ENCODE results near the gene TRIM72.
"Not testable (repeated sequence)": the region's sequence is repeated elsewhere in the genome, so short reads cannot be mapped to it uniquely, and the experiment has no call there.

The TRIM72 gene

GRCh38 chr16:31213877-31214707 is at the start of gene TRIM72:
TSS of gene TRIM72 (plus strand) at chr16:31214119. CDS start at chr16:31214739, 620 bp downstream.
- DNase-seq (ENCODE audit: low read depth in 2 of 2) = no peak

- no peak for DNase-seq (ENCODE audit: low read depth in 2 of 2)
These were observed 46.6 kb upstream of the TRIM72 start for GRCh38 chr16:31167315-31167714.

DNA sequence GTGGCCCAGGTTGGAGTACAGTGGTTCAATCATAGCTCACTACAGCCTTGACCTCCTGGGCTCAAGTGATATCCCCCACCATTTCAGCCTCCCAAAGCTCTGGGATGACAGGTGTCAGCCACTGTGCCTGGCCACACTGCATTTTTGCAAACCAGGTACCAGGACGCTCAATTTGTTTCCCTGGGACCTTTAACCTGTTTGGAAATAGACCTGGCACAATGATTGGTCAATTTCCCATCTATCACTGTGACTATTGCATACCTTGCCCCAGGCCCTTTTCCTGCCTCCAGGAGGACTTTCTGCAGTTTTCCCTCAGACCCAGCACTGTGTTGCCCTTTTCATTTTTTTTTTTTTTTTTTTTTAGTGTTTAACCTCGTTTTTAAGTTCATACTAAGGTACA is 45.1 kb upstream of the TRIM72 start:
- no peak for DNase-seq (ENCODE audit: low read depth in 2 of 2)

DNA sequence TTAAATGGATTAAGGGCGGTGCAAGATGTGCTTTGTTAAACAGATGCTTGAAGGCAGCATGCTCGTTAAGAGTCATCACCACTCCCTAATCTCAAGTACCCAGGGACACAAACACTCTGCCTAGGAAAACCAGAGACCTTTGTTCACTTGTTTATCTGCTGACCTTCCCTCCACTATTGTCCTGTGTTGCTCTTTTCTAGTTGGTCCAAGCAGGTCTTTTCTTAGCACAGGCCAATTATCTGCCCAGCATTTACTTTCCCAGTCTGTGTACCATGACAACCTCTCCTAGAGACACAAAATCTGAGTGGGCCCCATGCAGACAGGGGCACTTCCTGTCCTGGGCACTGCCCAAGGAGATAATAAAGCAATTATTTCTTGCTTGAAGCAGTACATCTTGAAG is 43.9 kb upstream of the TRIM72 start:
- DNase-seq (ENCODE audit: low read depth in 2 of 2) = not testable (repeated sequence)

DNA sequence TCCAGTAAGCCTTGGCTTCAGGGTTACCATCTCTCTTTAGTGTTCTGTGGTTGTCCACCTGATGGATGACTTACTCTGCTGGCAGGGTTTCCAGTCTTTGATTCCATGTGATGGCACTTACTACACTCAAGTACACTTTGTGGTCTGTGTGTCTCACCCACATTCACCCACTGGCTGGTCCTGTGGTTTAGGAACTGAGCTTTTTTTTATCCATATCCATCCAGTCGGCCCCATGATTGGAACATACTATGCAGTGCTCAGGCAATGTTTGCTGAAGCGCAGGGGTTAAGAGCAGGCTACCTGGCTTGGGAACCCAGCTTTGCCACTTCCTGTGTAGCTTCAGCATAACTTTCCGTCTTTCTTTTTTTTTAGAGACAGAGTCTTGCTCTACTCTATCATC is 36.8 kb upstream of the TRIM72 start:
- DNase-seq (ENCODE audit: low read depth in 2 of 2) = no peak

DNA sequence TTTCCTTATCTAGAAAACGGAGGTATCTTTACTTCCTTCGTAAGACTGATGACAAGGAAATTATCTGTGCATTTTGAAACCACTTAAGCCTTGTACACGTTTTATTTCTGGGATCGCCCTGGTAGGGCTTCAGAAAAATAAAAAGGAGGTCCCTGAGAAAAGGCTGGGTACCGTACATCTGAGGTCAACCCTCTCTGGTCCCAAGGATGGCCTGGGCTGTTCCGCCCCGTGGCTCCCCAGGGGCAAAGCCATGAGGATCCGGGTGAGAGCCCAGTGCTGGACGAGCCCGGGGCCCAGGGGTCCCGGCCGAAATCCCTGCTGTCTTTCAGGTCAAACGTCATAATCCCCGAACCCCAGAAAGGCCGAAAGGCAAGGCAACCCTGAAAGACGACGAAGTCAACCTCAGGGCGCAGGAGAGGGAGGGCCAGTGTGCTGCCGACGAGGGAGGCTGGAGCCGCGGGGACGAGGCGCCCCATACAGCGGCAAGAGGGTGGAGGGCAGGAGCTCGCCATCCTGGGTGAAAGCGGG is 34.6 kb upstream of the TRIM72 start:
- DNase-seq (ENCODE audit: low read depth in 2 of 2) = no peak

- peak; percentile 78 for DNase-seq (ENCODE audit: low read depth in 2 of 2)
These were observed 34.0 kb upstream of the TRIM72 start, which contains the start of gene FUS for GRCh38 chr16:31179747-31180459. TSS of gene FUS (plus strand) at chr16:31180139. CDS start at chr16:31180215, 76 bp downstream.

DNA sequence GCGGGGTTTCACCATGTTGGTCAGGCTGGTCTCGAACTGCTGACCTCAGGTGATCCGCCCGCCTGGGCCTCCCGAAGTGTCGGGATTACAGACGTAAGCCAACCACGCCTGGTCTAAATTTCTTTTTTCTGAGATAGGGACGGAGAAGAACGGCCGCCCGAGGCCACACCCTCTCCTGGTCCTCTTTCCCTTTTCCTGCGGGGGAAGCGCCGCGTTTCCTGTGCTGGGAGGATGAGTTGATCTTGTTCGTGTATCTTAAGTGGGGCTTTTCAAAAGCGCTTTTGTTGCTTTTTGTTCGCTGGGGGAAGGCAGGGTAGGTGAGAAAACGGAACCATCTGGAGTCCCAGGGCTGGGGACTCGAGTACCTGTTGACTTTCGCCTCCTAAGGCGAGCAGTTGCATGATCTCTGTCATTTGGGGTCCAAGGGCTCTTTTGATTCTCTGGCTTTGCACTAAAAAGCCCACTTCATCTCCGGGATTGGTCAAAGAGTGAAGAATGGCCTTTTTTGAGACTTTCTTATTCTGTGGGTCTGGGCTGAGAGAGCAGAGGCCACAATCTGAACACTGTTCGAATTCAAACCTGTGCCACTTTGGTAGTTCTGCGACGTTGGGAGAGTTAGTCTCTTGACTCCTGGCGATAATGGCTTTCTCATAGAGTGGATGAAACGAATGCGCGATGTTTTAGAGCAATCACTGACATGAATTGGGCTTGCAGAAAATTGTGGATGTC is 32.7 kb upstream of the TRIM72 start:
- DNase-seq (ENCODE audit: low read depth in 2 of 2) = no peak

DNA sequence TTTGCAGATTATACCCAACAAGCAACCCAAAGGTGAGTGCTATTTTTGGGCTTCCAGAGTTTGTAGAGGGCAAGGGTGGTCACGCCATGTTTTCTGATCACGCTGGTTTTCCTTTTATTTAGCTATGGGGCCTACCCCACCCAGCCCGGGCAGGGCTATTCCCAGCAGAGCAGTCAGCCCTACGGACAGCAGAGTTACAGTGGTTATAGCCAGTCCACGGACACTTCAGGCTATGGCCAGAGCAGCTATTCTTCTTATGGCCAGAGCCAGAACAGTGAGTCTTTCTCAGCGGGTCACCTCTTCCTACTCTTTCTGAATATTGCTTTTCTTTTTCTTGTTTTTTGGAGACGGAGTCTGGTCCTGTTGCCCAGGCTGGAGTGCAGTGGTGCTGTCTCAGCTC is 31.5 kb upstream of the TRIM72 start:
- no peak for DNase-seq (ENCODE audit: low read depth in 2 of 2)

DNA sequence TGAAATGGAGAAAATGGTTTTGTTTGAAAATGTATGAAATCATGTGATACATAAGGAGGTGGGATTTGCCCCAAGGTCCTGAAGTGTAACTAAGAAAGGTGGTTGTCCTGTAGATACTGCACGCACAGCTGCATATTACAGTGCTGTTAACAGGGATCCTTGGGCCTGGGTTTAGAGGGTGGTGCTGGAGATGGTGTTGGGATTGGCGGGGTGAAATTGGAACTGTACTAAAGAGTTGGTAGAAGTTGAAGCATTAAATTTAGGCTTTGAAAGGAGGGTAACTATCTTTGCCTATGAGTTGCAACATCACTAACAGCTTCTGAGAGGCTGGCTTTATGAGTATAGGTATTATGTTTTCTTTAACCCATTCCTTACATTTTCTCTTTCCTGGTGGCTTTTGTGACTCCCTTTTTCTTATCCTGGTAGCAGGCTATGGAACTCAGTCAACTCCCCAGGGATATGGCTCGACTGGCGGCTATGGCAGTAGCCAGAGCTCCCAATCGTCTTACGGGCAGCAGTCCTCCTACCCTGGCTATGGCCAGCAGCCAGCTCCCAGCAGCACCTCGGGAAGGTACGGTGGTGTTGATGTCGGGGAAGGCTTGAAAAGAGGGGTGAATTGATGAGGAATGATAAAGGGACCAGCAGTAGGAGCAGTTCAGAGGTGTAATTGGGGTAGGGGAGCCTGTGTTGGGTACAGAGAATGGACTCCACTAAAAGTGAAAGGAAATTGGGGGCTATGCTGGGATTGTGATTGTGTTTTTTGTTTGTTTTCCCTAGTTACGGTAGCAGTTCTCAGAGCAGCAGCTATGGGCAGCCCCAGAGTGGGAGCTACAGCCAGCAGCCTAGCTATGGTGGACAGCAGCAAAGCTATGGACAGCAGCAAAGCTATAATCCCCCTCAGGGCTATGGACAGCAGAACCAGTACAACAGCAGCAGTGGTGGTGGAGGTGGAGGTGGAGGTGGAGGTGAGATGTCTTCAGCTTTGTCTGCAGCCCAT is 30.2 kb upstream of the TRIM72 start:
- DNase-seq (ENCODE audit: low read depth in 2 of 2) = no peak

- no peak for DNase-seq (ENCODE audit: low read depth in 2 of 2)
These were observed 29.0 kb upstream of the TRIM72 start for GRCh38 chr16:31184888-31185287.

DNA sequence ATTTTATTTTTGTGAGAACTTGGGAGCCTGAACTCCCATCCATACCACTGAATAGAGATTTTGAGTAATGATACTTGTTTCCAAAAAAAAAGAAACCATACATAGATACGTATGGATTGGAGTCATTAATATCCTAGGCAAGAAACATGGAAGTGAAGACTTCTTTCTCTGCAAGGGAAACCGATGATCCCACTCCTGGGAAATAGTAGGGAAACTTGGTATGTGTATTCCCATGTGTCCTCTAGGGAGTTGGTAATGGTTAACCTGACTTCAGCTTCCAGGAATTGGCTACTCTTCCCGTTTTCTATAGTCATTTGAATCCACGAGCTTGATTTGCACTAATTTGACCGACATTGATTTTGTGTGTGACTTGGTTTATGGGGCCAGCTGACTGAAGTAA is 28.6 kb upstream of the TRIM72 start:
- DNase-seq (ENCODE audit: low read depth in 2 of 2) = no peak

DNA sequence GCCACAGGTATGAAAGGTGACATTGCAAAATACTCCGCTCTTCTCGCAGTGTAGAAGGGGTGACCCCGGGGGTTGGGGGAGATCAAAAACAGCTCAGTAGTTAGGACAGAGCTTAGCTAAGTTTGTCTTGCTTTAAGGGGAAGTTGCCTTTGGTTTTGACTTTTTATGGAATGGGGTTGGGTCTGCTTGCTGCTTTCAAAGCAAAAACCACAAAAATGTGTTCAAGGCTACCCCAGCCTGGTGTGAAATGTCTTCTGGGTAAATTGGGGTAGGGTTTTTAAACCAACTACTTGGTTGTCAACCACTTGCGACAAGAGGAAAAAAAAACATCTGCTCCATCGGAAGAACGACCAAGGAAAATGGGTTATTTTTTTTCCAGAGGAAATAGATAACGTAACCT is 27.7 kb upstream of the TRIM72 start:
- no peak for DNase-seq (ENCODE audit: low read depth in 2 of 2)

DNA sequence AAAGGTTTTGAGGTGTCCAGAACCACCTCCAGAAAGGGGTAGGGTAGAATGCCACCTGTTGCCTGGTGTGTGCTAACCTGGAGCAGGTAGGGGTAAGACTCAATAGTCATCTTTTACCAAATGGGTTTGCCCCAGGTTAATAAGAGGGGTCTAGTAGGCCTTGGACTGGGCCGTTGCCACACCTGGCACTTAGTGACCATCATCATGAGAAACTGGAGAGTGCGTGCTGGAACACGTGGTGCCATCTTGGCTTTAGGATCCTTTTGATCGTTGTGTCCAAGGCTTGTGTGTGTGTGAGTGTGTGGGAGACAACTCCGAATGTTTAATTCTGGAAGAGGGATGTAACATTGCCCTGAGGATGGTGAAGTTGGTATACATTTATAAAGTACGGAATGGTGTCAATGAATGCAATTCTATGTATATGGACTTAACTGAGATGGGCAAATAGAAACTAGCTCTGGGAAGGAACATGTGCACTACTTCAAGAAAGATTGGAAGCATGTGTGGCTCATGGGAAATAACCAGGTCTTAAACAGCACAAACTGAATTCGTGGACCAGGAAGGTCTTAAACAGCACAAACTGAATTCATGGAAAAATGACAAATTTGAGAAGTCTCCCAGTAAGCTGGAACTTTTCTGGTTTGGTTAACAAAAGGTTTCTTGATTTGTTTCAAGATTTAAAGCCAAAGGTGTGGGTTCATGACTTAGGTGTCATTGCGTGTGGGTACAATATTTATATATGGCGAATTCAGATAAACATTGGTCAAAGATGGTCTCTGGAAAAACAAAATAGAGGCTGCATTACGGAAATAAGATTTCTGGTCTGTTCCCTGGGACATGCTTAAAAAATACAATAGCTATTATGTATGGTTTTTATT is 26.8 kb upstream of the TRIM72 start:
- DNase-seq (ENCODE audit: low read depth in 2 of 2) = no peak

GRCh38 chr16:31187808-31188189 is 26.1 kb upstream of the TRIM72 start:
- DNase-seq (ENCODE audit: low read depth in 2 of 2) = no peak

- DNase-seq (ENCODE audit: low read depth in 2 of 2) = no peak
These were observed 25.2 kb upstream of the TRIM72 start for GRCh38 chr16:31188450-31189411.

DNA sequence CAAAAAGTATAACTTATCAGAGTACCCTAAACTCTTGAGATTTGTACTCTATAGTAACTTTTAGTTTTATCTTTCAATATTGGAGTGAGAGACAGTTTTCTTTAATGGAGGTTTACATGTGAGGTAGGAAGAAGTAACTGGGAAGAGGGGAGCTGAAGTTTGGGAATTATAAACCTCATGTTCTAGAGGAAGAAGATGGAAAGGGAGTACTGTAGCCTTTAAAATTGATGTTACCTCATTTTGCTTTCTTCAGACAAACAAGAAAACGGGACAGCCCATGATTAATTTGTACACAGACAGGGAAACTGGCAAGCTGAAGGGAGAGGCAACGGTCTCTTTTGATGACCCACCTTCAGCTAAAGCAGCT is 24.5 kb upstream of the TRIM72 start:
- no peak for DNase-seq (ENCODE audit: low read depth in 2 of 2)

DNA sequence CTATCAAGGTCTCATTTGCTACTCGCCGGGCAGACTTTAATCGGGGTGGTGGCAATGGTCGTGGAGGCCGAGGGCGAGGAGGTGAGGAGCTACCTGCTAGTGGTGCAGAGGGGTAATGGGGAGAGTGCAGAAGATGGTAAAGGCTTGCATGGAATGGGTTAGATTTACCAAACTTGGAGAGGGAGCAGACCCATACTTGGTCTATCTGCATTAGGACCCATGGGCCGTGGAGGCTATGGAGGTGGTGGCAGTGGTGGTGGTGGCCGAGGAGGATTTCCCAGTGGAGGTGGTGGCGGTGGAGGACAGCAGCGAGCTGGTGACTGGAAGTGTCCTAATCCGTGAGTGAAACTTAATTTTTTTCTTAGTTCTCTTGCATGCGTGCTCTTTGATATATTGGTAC is 23.9 kb upstream of the TRIM72 start:
- no peak for DNase-seq (ENCODE audit: low read depth in 2 of 2)
